Glomerular visceral epithelial cell (primary cell): ENCODE data around the gene UBASH3A.
"Not testable (repeated sequence)": the region's sequence is repeated elsewhere in the genome, so short reads cannot be mapped to it uniquely, and the experiment has no call there.

ENCODE experiments used
- DNase-seq: peaks from one replicate; pipeline ENCODE4 v3.0.0-alpha.2; 2016; ENCODE audit errors: extremely low spot score

UBASH3A gene

DNA sequence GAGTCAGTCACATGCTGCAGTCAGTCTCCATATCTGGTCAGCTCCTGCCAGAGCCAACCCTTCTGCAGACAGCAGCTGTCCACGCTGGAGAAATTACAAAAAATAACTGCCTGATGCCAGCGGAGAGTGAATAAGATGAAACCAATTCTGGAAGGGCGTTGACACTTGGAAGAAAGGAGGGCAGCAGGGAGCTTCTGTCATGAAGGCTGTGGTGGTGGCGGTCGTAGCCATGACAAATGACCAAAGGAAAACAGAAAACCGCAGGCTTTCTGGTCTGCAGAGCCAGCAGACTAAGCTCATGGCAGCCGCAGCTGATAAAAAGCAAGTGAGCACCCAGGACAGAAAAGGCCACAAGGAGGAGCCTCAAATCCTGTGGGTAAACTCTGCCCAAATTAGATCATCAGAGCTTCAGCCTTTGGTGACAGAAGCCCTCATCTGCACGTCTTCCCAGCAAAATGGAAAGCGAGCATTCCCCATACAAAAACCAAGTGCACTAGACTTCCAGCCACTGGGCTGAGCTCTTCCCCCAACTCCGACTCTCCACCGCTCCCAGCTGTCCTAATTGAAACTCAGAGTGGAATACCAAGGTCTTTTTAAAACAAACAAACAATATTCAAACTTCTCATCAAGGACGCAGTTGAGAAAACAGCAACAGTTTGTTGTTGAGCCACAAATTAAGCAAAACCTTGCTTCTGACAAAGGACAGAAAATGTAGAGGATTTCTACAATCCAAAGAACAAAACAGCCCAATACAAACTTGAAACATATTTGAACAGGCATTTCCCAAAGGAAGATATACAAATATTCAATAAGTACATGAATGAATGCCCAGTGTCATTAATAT, 63.7 kb downstream of the UBASH3A start:
- no peak for DNase-seq

DNA sequence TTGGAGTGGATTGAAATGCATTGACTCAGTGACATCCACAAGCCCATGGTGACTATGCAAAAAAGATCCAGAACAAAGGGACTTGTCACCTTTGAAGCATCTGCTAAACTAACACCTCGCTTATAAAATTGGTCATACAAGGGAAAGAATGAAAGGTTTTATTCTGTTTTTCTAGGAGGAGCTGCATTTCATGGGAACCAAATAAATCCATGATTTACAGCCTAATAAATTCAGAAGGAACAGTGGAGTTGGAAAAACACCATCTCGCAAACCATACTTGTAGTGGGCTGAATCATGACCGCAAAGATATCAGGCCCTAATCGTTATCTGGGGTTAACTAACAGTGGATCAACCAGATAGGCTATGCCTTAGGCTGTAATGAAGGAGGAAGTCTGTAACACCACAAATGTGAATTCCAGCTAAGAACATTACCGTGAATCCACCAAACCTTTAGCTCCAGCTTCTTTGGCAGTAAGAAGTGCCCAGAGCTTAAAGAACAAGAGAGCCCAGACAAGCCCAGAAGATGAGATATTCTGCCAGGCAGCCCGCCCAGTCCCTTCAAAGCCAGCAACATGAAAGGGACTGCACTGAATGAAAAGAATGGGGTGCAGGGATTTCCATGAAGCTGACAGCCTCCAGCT, 64.9 kb downstream of the UBASH3A start:
- DNase-seq: no peak

DNA sequence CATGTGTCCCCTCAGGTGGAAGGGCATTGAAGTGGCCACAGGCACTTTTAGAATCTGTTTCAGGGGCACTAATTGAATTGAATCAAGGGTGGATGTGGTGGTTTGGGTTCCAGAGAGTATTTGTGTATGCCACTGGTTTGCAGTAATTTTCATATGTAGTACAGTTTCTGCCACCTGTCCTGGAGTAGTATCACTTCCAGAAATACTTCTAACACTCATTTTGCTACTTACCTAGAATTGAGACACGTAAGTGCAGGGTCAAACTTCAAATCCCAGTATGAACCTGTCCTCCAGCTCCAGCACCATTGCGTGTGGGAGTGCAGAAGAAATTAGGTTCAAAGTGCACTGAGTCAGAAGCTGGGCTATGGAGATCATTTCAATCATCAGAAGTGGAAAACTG, 65.6 kb downstream of the UBASH3A start:
- DNase-seq: no peak

DNA sequence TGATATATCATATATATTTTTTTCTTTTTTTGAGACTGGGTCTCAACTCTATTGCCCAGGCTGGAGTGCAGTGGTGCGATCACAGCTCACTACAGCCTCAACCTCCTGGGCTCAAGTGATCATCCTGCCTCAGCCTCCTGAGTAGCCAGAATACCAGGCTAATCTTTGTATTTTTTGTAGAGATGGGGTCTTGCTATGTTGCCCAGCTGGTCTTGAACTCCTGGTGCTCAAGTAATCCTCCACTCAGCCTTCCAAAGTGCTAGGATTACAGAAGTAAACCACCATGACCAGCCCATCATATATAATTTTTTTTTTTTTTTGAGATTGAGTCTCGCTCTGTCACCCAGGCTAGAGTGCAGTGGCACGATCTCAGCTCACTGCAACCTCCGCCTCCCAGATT, 66.0 kb downstream of the UBASH3A start:
- DNase-seq: not testable (repeated sequence)

DNA sequence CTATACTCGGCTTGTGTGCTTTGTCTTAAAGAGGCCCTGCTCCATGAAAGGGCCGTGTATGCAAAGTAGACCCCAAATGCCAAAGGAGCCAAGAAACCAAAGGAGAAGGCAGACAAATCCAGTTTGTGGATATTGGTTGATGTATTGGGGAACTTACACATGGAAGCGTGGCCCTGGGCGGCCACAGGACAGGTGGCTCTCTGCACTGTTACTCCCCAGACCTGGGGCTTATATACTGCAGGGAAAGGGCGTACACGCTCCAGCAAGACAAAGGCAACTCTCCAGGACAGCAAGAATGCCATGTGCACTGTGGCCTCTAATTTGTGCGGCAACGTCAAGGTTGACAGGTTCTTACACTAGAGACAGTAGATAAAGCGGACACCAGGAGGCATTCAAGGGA, 67.5 kb downstream of the UBASH3A start:
- no peak for DNase-seq

DNA sequence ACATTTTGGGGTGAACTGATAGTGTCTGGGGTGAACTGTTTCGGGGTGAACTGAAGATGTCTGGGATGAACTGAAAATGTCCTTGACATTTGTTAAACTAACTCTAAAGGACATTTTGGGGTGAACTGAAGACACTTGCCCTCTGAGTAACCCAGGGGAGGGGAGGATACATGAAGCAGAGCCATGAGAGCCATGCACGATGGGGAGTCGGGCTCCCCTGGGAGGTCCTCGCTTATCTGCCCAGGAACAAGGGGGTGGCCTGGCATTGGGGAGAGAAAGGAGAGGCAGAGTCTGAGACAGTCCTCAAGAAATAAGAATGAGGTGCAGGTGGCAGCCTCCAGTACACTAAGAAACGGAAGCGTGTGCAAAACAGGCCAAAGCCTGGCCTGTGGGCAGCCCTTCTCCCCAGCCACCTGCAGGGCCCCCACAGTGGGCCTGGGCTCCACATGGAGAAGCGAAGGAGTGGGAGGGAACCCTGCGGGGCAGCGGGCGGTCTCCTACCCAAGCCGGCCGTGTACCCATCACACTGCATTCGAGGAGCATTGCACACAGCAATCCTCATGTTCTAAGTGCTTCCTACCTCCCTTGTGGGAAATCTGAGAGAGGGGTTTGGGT, 68.1 kb downstream of the UBASH3A start:
- no peak for DNase-seq

DNA sequence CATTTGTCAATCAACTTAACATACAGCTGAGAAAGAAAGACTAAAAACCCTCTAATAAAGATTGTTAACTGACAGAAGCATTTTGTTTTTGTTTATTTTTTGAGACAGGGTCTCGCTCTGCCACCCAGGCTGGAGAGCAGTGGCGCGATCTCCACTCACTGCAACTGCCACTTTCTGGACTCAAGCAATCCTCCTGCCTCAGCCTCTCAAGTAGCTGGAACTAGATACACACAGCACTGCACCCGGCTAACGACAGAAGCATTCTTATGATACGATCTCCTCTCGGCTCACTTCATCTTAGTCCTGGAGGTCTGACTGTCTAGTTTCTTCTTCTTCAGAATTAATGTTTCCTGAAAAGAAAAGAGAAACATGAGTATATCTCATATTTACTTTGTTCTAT, 68.8 kb downstream of the UBASH3A start:
- no peak for DNase-seq

DNA sequence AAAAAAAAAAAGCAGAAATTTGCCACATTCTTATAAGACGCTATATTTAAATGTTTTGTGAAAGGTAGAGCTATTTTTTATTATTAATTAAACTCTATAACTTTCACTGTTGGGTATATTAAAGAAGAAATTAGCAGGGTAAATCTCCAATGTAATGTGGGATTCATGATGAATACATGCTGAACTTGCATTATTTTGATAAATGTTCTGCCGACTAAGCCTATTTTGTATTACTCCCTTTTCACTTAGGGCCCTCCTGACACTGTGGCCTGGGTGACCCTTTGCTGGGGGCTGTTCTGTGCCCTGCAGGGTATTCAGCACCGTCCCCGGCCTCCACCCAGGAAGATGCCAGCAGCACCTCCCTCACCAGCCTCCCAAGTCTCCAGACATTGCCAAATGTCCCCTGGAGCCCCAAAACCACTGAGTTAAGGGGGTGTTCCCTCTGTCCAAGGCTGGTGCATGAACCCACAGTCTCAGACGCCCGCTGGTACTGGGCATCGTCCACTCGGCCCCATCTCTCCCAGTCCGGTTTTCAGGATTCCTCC, 69.9 kb downstream of the UBASH3A start:
- DNase-seq: no peak

DNA sequence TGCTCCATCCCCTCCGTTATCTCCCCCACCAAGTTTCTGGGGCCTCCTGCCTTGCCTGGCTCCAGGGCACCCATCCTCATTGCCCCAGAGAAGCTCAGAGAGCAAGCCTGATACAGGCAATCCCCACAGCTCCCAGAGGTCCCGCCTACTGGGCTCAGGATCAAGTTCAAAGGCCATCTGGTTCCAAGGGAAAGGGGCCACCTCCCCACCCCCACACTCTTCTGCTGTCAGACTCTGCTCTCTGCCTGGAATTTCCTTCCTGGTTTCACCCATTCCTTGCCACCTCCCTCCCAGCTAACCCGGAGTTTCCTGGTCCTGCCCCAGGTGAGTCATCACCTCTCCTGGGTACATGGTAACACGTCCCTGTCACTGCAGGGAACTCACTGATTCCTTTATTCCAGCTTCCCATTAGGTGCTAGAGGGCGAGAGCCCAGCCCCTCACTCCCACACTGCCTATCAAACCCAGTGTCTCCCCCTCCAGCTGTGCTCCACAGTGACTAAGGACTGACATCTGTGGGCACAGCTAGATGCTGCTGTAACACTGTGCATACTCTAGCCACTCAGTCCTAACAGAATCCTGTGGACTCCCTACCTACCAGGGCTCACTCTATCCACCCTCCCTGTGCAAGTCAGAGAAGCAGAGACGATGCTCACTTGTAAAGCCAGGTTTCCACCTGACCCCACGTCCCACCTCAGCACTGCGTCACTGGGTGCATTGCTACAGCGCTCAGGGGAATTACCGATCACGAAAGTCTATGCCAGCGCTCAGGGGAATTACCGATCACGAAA, 70.5 kb downstream of the UBASH3A start:
- peak; percentile 81 for DNase-seq

DNA sequence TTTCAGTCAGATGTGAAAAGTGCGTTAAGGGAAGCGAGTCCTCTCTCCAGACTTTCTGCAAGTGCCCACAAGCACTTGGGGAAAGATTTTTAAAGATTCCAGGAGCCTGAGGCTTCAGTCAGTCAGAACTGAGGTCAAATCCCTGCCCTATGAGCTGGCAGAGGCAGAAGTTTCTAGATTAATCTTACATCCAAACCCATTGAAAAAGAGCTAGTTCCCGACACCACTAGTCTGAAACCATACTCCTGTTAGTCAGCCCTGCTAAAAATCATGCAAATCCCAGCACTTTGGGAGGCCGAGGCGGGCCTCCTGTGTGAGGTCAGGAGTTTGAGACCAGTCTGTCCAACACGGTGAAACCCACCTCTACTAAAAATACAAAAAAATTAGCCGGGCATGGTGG, 71.3 kb downstream of the UBASH3A start:
- DNase-seq: peak; percentile 29

DNA sequence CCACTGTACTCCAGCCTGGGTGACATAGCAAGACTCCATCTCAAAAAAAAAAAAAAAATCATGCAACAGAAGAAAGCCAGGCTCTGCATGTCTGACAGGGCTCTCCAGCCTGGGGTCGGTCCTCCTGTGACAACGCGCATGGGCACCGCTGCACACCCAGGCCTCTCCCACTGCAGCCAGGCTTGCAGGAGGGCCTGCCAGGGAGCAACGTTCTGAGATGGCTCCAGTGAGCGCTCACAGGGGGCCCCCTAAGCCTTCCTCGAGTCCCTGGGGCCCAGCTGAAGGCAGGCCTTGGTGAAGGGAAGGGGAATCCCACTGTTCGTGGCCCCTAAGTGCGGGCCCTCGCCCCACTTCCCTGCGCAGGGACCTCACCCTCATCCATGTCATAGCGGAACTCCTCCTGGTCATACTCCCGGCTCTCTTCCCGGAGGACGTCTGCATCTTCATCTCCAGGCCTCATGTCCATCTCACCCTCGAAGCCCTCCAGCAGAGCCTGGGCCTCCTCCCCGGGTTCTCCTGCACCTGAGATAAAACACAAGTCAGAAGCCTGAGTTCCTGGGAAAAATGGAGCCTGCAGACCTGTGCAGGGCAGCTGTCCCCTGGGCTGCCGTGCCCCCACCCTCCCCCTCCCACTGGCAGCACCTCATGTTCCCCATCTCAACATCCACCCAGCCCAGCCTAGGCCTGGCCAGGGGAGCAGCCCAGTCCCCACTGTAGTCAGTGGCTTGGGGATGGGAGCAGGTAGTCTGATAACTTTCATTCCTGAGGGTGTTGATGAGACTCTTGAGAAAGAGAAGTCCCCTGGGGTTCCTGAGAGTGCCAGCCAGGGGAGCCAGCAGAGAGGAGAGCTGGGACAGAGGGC, 72.1 kb downstream of the UBASH3A start:
- DNase-seq: no peak

DNA sequence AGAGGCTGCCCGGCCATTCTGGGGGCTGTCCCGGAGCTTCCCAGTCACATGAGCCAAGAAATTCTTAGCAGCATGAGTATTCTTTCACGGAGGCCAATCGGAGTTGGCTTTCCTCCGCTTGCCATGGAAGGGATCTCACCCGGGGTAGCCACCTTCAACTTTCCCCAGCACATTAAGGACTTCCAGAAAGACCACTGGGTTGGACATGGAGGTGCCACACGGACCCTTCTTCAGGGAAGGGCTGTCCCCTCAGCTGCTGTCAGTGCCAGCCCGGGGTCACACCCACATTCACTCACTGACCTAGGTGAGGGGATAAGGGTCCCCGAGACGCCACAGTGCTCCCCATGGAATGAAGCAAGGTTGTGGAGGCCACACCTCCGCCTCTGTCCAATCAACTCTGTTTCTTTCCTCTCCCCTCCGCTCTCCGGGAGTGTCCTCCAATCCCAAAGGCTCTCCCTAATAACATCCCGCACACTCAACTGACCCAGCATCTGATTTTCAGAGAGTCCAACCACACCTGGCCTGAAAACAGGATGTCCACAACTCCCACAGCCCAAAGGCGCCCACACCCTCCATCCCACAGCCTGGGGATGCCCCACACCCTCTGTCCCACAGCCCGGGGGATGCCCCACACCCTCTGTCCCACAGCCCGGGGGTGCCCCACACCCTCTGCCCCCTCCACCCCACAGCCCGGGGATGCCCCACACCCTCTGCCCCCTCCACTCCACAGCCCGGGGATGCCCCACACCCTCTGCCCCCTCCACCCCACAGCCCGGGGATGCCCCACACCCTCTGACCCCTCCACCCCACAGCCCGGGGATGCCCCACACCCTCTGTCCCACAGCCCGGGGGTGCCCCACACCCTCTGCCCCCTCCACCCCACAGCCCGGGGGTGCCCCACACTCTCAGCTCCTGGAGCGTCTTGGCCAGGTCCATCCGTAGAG, 73.0 kb downstream of the UBASH3A start:
- no peak for DNase-seq

DNA sequence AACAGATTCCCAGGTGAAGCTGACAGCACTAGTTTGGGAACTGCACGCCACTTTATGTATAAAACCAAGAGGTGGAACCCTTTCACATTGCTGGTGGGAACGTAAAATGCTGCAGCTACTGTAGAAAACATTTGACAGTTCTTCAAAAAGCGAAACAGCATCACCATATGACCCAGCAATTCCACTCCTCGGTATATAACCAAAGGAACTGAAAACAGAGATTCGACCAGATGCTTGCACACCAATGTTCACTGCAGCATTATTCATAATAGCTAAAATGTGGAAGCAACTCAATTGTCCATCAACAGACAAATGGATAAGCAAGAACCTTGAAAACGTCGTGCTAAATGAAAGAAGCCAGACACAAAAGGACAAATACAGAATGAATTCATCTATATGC, 74.8 kb downstream of the UBASH3A start:
- no peak for DNase-seq

DNA sequence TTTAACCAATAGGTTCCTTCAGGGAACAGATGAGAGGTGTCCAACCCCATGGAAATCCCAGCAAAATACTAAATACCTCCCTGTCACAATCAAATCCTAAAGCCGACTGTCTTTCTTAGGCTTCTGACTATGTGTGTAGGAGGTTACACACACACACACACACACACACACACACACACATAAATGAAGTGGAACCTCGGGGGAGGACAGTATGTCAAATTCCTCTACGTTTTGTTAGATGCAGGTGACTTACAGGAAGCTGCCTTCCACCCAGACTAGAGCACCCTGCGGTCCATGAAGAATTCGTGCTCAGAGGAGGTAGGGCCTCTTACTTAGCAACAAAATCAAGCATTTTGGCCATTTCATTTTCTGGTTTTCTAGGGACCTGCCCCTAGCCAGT, 75.9 kb downstream of the UBASH3A start:
- DNase-seq: no peak

DNA sequence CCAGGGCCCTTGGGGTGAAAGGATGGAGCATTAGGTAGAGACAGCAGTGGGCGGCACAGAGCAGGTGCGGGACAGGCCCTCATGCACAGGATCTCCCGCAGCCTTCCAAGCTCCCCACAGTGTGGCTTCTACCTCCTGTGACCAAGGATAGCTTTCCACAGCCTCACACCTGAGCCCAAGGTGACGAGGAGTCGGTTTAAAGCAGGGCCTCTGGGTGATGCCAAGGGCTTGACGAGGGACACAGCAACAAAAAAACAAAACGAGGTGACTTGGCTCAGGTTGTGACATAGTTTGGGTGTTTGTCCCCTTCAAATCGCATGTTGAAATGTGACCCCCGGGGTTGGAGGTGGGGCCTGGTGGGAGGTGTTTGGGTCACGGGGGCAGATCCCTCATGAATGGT, 77.0 kb downstream of the UBASH3A start:
- DNase-seq: no peak

DNA sequence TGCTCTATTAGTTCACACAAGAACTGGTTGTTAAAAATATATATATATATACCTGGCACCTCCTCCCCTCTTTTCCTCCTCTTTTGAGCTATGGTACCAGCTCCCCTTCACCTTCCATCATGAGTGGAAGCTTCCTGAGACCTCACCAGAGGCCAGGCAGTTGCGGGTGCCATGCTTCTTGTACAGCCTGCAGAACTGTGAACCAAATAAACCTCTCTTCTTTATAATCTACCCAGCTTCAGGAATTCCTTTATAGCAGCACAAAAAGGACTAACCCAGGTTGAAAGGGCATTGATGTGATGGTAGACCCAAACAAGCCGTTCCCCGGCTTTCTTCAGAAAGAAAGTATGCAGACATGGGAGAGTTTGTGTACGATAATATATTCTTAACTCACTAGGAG, 77.5 kb downstream of the UBASH3A start:
- no peak for DNase-seq

DNA sequence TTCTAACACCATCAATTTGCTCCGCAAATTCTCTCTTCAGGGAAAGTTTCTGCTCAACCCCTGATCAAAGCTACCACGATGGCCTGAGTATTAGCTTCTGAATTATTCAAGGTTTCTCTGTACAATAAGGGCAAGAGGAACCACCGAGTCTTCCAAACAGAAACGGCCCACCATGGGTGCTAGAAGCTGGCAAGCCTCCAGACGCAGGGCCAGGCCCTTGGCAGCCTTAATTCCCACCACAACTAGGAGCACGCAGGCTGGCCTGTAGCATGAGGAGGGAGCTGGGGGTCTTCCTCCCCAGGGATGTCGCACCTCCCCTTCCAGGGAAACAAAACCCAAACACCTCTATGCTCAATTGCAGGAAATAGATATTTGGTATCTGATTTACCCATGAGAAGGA, 81.3 kb downstream of the UBASH3A start:
- no peak for DNase-seq

DNA sequence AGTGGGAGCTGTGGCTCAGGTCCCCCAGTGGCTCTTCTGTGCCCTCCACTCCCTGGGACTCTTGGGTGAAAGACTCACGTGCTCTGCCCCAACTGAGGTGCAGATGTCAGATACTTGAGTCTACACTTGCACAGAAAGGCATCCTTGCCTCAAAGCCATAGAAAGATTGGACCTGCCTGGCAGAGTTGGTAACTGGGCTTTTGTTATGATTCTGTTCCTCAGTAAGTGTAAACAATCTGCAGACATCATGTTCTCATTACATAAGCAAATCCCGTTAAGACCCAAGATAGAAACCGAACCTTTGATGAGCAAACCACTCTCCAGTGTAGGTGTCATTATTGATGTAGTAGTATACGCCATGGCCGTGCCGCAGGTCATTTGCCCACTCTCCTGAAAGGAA, 82.4 kb downstream of the UBASH3A start:
- no peak for DNase-seq

DNA sequence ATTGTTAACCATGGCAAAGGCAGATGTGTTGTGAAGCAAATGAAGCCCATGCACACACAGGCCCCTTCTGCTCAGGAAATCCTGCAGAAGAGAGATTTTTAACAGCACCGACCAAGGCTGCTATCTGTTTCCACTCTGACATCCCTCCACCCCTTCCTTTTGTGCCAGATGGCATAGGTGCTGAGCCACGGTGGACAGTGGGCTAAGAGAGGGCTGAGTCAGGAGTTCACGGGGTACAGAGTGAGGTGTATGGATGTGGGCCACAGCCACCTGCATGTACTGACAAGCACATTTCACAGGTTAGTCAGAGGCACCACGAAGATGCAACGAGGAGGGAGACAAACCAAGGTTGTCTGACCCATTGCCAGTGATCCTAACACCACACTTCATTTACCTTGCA, 82.8 kb downstream of the UBASH3A start:
- no peak for DNase-seq

DNA sequence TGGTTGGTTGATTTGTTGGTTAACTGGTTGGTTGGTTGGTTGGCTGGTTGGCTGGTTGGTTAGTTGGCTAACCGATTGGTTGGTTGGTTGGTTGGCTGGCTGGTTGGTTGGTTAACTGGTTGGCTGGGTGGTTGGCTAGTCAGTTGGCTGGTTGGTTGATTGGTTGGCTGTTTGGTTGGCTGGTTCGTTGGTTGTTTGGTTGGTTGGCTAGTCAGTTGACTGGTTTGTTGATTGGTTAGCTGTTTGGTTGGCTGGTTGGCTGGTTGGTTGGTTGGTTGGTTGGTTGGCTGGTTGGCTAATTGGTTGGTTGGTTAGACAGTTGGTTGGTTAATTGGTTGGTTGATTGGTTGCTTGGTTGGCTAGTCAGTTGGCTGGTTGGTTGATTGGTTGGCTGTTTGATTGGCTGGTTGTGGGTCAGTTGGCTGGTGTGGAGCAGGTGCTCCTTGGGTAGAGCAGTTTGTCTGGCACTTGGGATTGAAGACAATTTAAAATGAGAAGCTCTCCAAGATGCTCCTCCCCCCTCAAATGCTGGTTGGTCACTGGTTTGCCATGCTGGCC, 85.4 kb downstream of the UBASH3A start:
- no peak for DNase-seq
